ENCODE data around the gene FSIP1.

The FSIP1 gene

GRCh38 chr15:39629906-39630305 is 152.7 kb downstream of the FSIP1 start:
- in situ Hi-C loops (cut with MboI; ENCODE audit: low sequenced_read_pairs, unreplicated experiment) = no loop called here
- no peak for TF ChIP-seq CTCF (IDR thresholded peaks at IDR 0.05; ENCODE audit: borderline replicate concordance, control extremely low read depth, extremely low read depth, insufficient read depth, missing control alignments)
- DNase-seq (ENCODE audit: low spot score) = no peak

- in situ Hi-C loops (cut with MboI; ENCODE audit: low sequenced_read_pairs, unreplicated experiment) = no loop called here
- no peak for DNase-seq (ENCODE audit: low spot score)
- no peak for TF ChIP-seq CTCF (IDR thresholded peaks at IDR 0.05; ENCODE audit: borderline replicate concordance, control extremely low read depth, extremely low read depth, insufficient read depth, missing control alignments)
Observed at GRCh38 chr15:39629371-39629770, 153.3 kb downstream of the FSIP1 start.

- in situ Hi-C loops (cut with MboI; ENCODE audit: low sequenced_read_pairs, unreplicated experiment) = no loop called here
- TF ChIP-seq CTCF (IDR thresholded peaks at IDR 0.05; ENCODE audit: borderline replicate concordance, control extremely low read depth, extremely low read depth, insufficient read depth, missing control alignments) = no peak
- no peak for DNase-seq (ENCODE audit: low spot score)
Observed at GRCh38 chr15:39628546-39629257, 153.9 kb downstream of the FSIP1 start.

- in situ Hi-C loops (cut with MboI; ENCODE audit: low sequenced_read_pairs, unreplicated experiment) = no loop called here
- DNase-seq (ENCODE audit: low spot score) = no peak
- TF ChIP-seq CTCF (IDR thresholded peaks at IDR 0.05; ENCODE audit: borderline replicate concordance, control extremely low read depth, extremely low read depth, insufficient read depth, missing control alignments) = no peak
Observed at GRCh38 chr15:39628144-39628508, 154.5 kb downstream of the FSIP1 start.

GRCh38 chr15:39627451-39628143 is 155.0 kb downstream of the FSIP1 start:
- no peak for DNase-seq (ENCODE audit: low spot score)
- in situ Hi-C loops (cut with MboI; ENCODE audit: low sequenced_read_pairs, unreplicated experiment) = no loop called here
- no peak for TF ChIP-seq CTCF (IDR thresholded peaks at IDR 0.05; ENCODE audit: borderline replicate concordance, control extremely low read depth, extremely low read depth, insufficient read depth, missing control alignments)

GRCh38 chr15:39625856-39626255 is 156.8 kb downstream of the FSIP1 start:
- in situ Hi-C loops (cut with MboI; ENCODE audit: low sequenced_read_pairs, unreplicated experiment) = no loop called here
- TF ChIP-seq CTCF (IDR thresholded peaks at IDR 0.05; ENCODE audit: borderline replicate concordance, control extremely low read depth, extremely low read depth, insufficient read depth, missing control alignments) = no peak
- DNase-seq (ENCODE audit: low spot score) = no peak
